BLaER1 (cell line): Measurements from ENCODE around the gene ADGRG4.

Experiments
- H3K27ac ChIP-seq: shearing (Covaris generic); formaldehyde crosslinking; 2 replicates; pipeline ENCODE4 v1.8.1; 2022
- H3K27me3 ChIP-seq: shearing (Covaris generic); formaldehyde crosslinking; 2 replicates; pipeline ENCODE4 v1.8.1; 2022
- H3K36me3 ChIP-seq: shearing (Covaris generic); formaldehyde crosslinking; 2 replicates; pipeline ENCODE4 v1.8.1; 2022
- H3K4me1 ChIP-seq: shearing (Covaris generic); formaldehyde crosslinking; 2 replicates; pipeline ENCODE4 v1.8.1; 2022
- H3K4me2 ChIP-seq: shearing (Covaris generic); formaldehyde crosslinking; 2 replicates; pipeline ENCODE4 v1.8.1; 2022
- H3K4me3 ChIP-seq: shearing (Covaris generic); formaldehyde crosslinking; 2 replicates; pipeline ENCODE4 v1.8.1; 2022
- H3K9ac ChIP-seq: shearing (Covaris generic); formaldehyde crosslinking; 2 replicates; pipeline ENCODE4 v1.8.1; 2022
- H3K9me3 ChIP-seq: shearing (Covaris generic); formaldehyde crosslinking; 2 replicates; pipeline ENCODE4 v1.8.1; 2022
- H4K20me1 ChIP-seq: shearing (Covaris generic); formaldehyde crosslinking; 2 replicates; pipeline ENCODE4 v1.8.1; 2022
- Cebpa-rat ChIP-seq: shearing (Covaris generic); IDR thresholded peaks from 2 replicates; pipeline ENCODE4 v1.8.1; 2022

The ADGRG4 gene

GRCh38 chrX:136291824-136292223 lies 8.9 kb upstream of the ADGRG4 start:
- H3K4me1 ChIP-seq: no peaks in the 10 kb centered on the region
- H3K36me3 ChIP-seq: no peaks in the 10 kb centered on the region
- peaks cover 58% of the 10 kb centered on the region for H3K27me3 ChIP-seq
- no peaks in the 10 kb centered on the region; the same call in 1 of the 2 replicates for H4K20me1 ChIP-seq
- H3K4me2 ChIP-seq: no peak overlapping the region
- H3K9ac ChIP-seq: no peak overlapping the region
- no peak overlapping the region for H3K27ac ChIP-seq
- no peak overlapping the region for H3K4me3 ChIP-seq
- no peaks in the 10 kb centered on the region for H3K9me3 ChIP-seq
- no peak for TF ChIP-seq Cebpa-rat

- no peak overlapping the region for H3K4me3 ChIP-seq
- H4K20me1 ChIP-seq: no peaks in the 10 kb centered on the region; the same call in 1 of the 2 replicates
- no peaks in the 10 kb centered on the region for H3K4me1 ChIP-seq
- H3K36me3 ChIP-seq: no peaks in the 10 kb centered on the region
- no peak overlapping the region for H3K27ac ChIP-seq
- TF ChIP-seq Cebpa-rat: no peak
- H3K4me2 ChIP-seq: no peak overlapping the region
- no peaks in the 10 kb centered on the region for H3K9me3 ChIP-seq
- no peak overlapping the region for H3K9ac ChIP-seq
- peaks cover 53% of the 10 kb centered on the region for H3K27me3 ChIP-seq
Measured at GRCh38 chrX:136292656-136293055, 8.1 kb upstream of the ADGRG4 start.

DNA sequence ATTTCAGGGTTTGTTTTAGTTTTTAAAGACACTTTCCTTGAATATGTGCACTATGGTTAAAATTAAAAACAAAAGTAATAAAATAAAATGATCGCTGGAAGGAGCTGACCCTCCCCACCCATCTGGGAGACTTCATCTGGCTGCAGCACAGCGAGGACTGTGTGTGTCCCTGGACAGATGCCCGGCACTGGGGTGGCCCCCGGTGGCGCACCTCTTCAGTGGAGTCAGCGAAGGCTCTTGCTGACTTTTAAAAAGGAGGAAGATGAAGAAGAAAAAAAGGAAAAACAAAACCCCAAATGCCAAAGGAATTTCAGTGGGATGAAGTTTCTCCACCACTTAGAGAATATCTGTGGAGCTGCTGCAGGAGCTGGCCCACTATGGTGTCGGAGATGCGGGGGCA lies 5.4 kb upstream of the ADGRG4 start:
- TF ChIP-seq Cebpa-rat: no peak
- no peaks in the 10 kb centered on the region for H3K36me3 ChIP-seq

GRCh38 chrX:136303041-136303440 lies 2.3 kb downstream of the ADGRG4 start:
- no peak overlapping the region for H3K4me3 ChIP-seq
- H3K27ac ChIP-seq: no peak overlapping the region
- TF ChIP-seq Cebpa-rat: no peak
- H3K4me1 ChIP-seq: no peaks in the 10 kb centered on the region
- 0 out of 2 replicates have a peak, but pooled peaks cover 2% of the 10 kb centered on the region for H4K20me1 ChIP-seq
- no peak overlapping the region for H3K9ac ChIP-seq
- no peak overlapping the region for H3K4me2 ChIP-seq
- no peaks in the 10 kb centered on the region for H3K36me3 ChIP-seq
- peaks cover 9% of the 10 kb centered on the region for H3K9me3 ChIP-seq
- H3K27me3 ChIP-seq: peaks cover 47% of the 10 kb centered on the region

More for the DNA sequence above, 5.4 kb upstream of the ADGRG4 start:
- Histone ChIP-seq H3K9me3 (peaks cover 11% of the 10 kb centered on the region), H3K4me1 (no peaks in the 10 kb centered on the region), H4K20me1 (no peaks in the 10 kb centered on the region; the same call in 1 of the 2 replicates), H3K9ac (no peak overlapping the region), H3K4me2 (no peak overlapping the region), H3K27me3 (peaks cover 52% of the 10 kb centered on the region), H3K27ac (no peak overlapping the region), H3K4me3 (no peak overlapping the region)

DNA sequence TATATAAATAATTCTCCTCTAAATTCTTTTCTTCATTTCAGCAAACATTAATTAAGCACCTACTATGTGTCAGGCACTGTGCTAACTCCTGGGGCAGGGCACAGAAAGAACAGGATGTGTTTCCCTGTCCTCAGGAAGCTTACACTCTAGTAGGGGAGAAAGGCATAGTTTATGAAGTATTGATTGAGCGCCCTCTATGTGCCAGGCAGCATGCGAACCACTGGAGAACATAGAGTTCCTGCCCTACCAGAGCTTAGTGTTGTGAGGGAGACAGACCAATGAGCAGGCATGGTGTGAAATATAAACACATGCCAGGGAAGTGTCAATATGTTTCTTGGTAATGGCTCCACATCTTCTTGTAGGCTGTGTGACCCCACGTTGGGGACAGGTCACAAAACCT lies 3.7 kb downstream of the ADGRG4 start:
- Histone ChIP-seq H3K27me3 (peaks cover 62% of the 10 kb centered on the region), H3K9me3 (peaks cover 7% of the 10 kb centered on the region), H3K4me1 (no peaks in the 10 kb centered on the region), H3K27ac (no peak overlapping the region), H3K4me2 (no peak overlapping the region), H4K20me1 (0 out of 2 replicates have a peak, but pooled peaks cover 5% of the 10 kb centered on the region), H3K9ac (no peak overlapping the region), H3K36me3 (no peaks in the 10 kb centered on the region), H3K4me3 (no peak overlapping the region)
- no peak for TF ChIP-seq Cebpa-rat

DNA sequence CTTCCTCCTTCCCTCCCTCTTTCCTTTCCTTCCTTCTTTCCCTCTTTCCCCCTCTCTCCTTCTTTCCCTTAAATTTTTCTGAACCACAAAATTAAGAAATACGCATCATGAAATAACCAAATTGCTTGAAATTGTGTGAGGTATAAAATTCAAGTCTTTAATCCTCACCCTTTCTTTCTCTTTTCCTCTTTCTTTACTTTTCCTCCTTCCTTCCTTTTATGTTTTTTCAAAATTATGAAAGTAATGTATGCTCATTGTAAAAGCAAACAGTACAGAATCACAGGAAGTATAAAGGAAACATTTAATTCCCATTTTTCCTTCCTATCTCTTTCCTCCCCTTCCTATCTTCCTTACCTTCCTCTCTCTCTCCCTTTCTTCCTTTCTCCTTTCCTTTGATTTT lies 5.4 kb downstream of the ADGRG4 start:
- H3K4me2 ChIP-seq: no peak overlapping the region
- peaks cover 79% of the 10 kb centered on the region for H3K27me3 ChIP-seq
- no peak overlapping the region for H3K4me3 ChIP-seq
- H3K36me3 ChIP-seq: no peaks in the 10 kb centered on the region
- no peaks in the 10 kb centered on the region for H3K4me1 ChIP-seq
- no peak overlapping the region for H3K27ac ChIP-seq
- no peak overlapping the region for H3K9ac ChIP-seq
- no peaks in the 10 kb centered on the region for H3K9me3 ChIP-seq
- H4K20me1 ChIP-seq: 0 out of 2 replicates have a peak, but pooled peaks cover 5% of the 10 kb centered on the region
- TF ChIP-seq Cebpa-rat: no peak

DNA sequence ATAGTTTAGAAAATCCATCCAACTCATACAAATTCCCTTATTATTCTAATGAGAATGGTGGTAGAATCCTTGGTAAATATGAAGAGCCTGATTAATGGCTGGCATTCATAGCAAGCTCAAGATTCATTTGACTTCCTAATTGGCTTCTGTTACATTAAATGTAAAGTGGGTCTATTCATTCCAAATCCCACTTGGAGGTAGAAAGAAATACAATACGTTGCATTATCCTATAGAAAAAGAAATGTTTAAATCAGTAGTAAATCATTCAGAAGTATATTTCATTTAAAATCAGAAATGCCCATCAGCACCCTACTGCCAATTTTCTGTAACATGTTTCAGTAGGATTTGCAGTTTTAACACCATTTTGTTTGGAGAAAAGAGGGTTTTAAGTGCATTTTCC lies 6.7 kb downstream of the ADGRG4 start:
- Histone ChIP-seq H3K9ac (no peak overlapping the region), H3K9me3 (no peaks in the 10 kb centered on the region), H3K4me1 (no peaks in the 10 kb centered on the region), H3K27ac (no peak overlapping the region), H3K36me3 (no peaks in the 10 kb centered on the region), H4K20me1 (0 out of 2 replicates have a peak, but pooled peaks cover 5% of the 10 kb centered on the region), H3K27me3 (peaks cover 92% of the 10 kb centered on the region), H3K4me2 (no peak overlapping the region), H3K4me3 (no peak overlapping the region)
- no peak for TF ChIP-seq Cebpa-rat

- H3K9me3 ChIP-seq: no peaks in the 10 kb centered on the region
- peaks cover 92% of the 10 kb centered on the region for H3K27me3 ChIP-seq
- TF ChIP-seq Cebpa-rat: no peak
- no peak overlapping the region for H3K9ac ChIP-seq
- H3K27ac ChIP-seq: no peak overlapping the region
- H3K4me2 ChIP-seq: no peak overlapping the region
- H3K36me3 ChIP-seq: no peaks in the 10 kb centered on the region
- no peak overlapping the region for H3K4me3 ChIP-seq
- 0 out of 2 replicates have a peak, but pooled peaks cover 5% of the 10 kb centered on the region for H4K20me1 ChIP-seq
- H3K4me1 ChIP-seq: no peaks in the 10 kb centered on the region
Measured at GRCh38 chrX:136310411-136310810, 9.6 kb downstream of the ADGRG4 start.

DNA sequence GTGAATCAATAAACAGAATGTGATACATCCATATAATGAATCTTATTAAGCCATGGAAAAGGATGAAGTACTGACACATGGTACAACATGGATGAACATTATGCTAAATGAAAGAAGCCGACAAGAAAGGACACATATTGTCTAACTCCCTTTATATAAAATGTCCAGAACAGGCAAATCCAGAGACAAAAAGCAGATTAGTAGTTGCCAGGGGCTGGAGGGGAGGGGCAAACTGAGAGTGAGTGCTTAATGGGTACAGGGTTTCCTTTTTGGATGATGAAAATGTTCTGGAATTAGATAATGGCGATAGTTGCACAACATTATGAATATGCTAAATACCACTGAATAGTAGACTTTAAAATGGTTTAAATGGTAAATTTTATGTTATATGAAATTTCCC lies 17.4 kb downstream of the ADGRG4 start:
- no peak for TF ChIP-seq Cebpa-rat
- Histone ChIP-seq H3K27ac (no peak overlapping the region), H3K4me2 (no peak overlapping the region), H3K27me3 (peaks cover 51% of the 10 kb centered on the region), H3K4me1 (no peaks in the 10 kb centered on the region), H3K9ac (no peak overlapping the region), H3K9me3 (no peaks in the 10 kb centered on the region), H3K4me3 (no peak overlapping the region), H4K20me1 (no peaks in the 10 kb centered on the region), H3K36me3 (no peaks in the 10 kb centered on the region)

DNA sequence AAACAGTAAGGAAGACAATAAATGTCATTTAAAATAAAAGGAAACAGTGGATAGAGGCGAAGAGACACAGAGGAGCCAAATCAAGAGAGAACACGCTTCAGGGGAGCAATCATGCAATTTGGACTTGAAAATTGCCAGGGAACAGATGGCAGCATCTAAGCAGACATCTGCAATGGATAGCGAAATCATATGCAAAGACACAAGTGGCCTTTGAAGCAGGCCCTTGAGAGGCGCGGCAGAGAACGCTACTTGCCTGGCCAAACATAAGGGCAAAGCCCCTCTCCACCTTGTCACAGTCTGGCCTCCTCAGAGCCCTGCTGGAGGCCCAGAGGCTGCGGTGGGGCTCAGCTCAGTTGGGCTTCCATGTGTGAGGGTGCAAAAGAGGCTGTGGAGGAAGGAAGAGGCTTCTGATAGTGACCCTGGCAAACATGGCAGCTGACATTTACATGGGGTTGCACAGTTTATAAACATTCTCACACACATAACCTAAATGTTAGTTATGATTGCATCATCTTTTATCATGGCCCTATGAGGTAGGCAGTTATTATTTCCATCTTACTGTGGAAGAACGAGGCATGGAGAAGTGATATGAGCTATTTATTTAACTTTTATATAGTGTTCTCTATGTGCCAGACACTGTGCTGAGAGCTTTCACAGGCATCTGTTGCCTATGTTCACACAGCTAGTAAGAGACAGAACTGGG lies 18.3 kb downstream of the ADGRG4 start:
- Histone ChIP-seq H3K4me1 (no peaks in the 10 kb centered on the region), H3K9me3 (no peaks in the 10 kb centered on the region), H3K4me3 (no peak overlapping the region), H3K36me3 (no peaks in the 10 kb centered on the region), H4K20me1 (no peaks in the 10 kb centered on the region), H3K27me3 (peaks cover 48% of the 10 kb centered on the region), H3K27ac (no peak overlapping the region), H3K9ac (no peak overlapping the region), H3K4me2 (no peak overlapping the region)
- no peak for TF ChIP-seq Cebpa-rat
